Panc1 (cell line): Measurements from ENCODE around the gene MYRIP. TPM values are rescaled to one million over a fixed set of nuclear protein-coding genes. Genes with fewer than 3 reads are reported as not detected.

Experiments
- ATAC-seq: fragments of 200-7000 bp; cut with Tn5 transposase; 2 replicates; pipeline ENCODE4 v1.9.1; 2020; ENCODE audit warnings: mild to moderate bottlenecking, moderate library complexity
- BruUV-seq: library from RNA; stranded (reverse); fragments of 400-500 nt; replicated peaks from 2 replicates; lab custom pipeline; 2021; lab: Mats Ljungman, UMichigan
- CTCF ChIA-PET: fragments of 300-600 bp; sonication (Branson Sonifier 250); formaldehyde crosslinking; loops from one replicate; lab custom pipeline; 2022; ENCODE audit warnings: antibody characterized with exemption; lab: Charles Lee
- POLR2A ChIA-PET: fragments of 300-600 bp; sonication (Branson Sonifier 250); formaldehyde crosslinking; loops from one replicate; lab custom pipeline; 2022; ENCODE audit warnings: antibody characterized with exemption; lab: Charles Lee
- DNase-seq: peaks from one replicate; pipeline ENCODE4 v3.0.0-alpha.2; 2010; ENCODE audit warnings: low read depth, low spot score
- H3K27ac ChIP-seq: 2 replicates; pipeline ENCODE4 v1.5.1; 2011; ENCODE audit warnings: mild to moderate bottlenecking, low read length, inconsistent platforms
- H3K27me3 ChIP-seq: fragments of 200-500 bp; sonication (Bioruptor generic); 2 replicates; pipeline ENCODE4 v1.6.0; 2014; ENCODE audit warnings: low read length, inconsistent platforms; ENCODE audit not compliant: control insufficient read depth, insufficient read depth
- H3K36me3 ChIP-seq: fragments of 200-500 bp; sonication (Bioruptor generic); 2 replicates; pipeline ENCODE4 v1.5.1; 2014; ENCODE audit warnings: inconsistent platforms, mild to moderate bottlenecking, low read length, moderate library complexity; ENCODE audit not compliant: control insufficient read depth, insufficient read depth
- H3K4me1 ChIP-seq: 2 replicates; pipeline ENCODE4 v1.5.1; 2011; ENCODE audit warnings: inconsistent platforms, mild to moderate bottlenecking, low read length, moderate library complexity; ENCODE audit not compliant: control insufficient read depth, insufficient read depth
- H3K4me3 ChIP-seq, 2 experiments: 2 replicates each; pipeline ENCODE4 v1.5.1; 2011 to 2012; ENCODE audit warnings: low read depth in 2 of 2, low read length in 2 of 2, mild to moderate bottlenecking in 2 of 2, inconsistent platforms in 1 of 2, moderate library complexity in 1 of 2
- H3K9me3 ChIP-seq: fragments of 200-500 bp; sonication (Bioruptor generic); 2 replicates; pipeline ENCODE4 v1.5.1; 2014; ENCODE audit warnings: low read depth, mild to moderate bottlenecking, inconsistent platforms, low read length, moderate library complexity; ENCODE audit not compliant: control insufficient read depth, insufficient read depth
- POLR2AphosphoS5 ChIP-seq: IDR thresholded peaks from 2 replicates; pipeline ENCODE4 v1.6.1; 2012; ENCODE audit warnings: mild to moderate bottlenecking, low read depth, low read length, moderate library complexity
- SIN3A ChIP-seq: IDR thresholded peaks from 2 replicates; pipeline ENCODE4 v1.6.1; 2012; ENCODE audit warnings: low read depth, mild to moderate bottlenecking, low read length, moderate library complexity, borderline replicate concordance; ENCODE audit not compliant: insufficient read depth
- TCF7L2 ChIP-seq: IDR thresholded peaks from 2 replicates; pipeline ENCODE4 v1.6.1; 2011; ENCODE audit warnings: mild to moderate bottlenecking, low read depth, low read length, inconsistent platforms
- in situ Hi-C: cut with HindIII; loops from 2 replicates; pipeline ENCODE4 v1.10.0; 2016; ENCODE audit warnings: low sequenced_read_pairs, low pct_unique_long_range_greater_than_20kb
- intact Hi-C: fragments of 100-400 bp; cut with micrococcal nuclease; formaldehyde crosslinking; loops from one replicate; pipeline ENCODE4 v1.10.0; 2022; ENCODE audit not compliant: unreplicated experiment
- total RNA-seq: library from RNA; stranded (reverse); gene quantifications from one replicate; pipeline ENCODE4 v1.2.1, GENCODE V29; 2021; ENCODE audit not compliant: unreplicated experiment
- TF ChIP-seq, protein P1 (sequence below): fragments of 450-650 bp; IDR thresholded peaks from 2 replicates; pipeline ENCODE4 v1.5.1; 2017; ENCODE audit warnings: mild to moderate bottlenecking
- TF ChIP-seq, protein P2 (sequence below), 2 experiments: IDR thresholded peaks; 2 replicates each; pipeline ENCODE4 v1.6.1; 2011 to 2012; ENCODE audit warnings: low read depth in 2 of 2, control low read depth in 1 of 2, low read length in 1 of 2, mild to moderate bottlenecking in 1 of 2, moderate library complexity in 1 of 2; ENCODE audit not compliant: insufficient read depth in 1 of 2

Gene MYRIP
- total RNA-seq, 1 experiment from 2014 or later: 0.59 TPM

- POLR2A ChIA-PET: no interaction called here
- Histone ChIP-seq H3K27me3 (no peaks in the 10 kb centered on the region), H3K27ac (no peak overlapping the region), H3K4me1 (no peaks in the 10 kb centered on the region), H3K4me3 (no peak overlapping the region), H3K9me3 (no peaks in the 10 kb centered on the region), H3K36me3 (no peaks in the 10 kb centered on the region)
- in situ Hi-C loops: no loop called here
- CTCF ChIA-PET: interaction anchor here (0.6 kb wide), 1 partner anchor 22 kb away, joined by 3 read pairs; no protein-coding TSS in a partner anchor
- no TSS peak for BruUV-seq
- ATAC-seq: no peak
- TF ChIP-seq, protein P1, sequence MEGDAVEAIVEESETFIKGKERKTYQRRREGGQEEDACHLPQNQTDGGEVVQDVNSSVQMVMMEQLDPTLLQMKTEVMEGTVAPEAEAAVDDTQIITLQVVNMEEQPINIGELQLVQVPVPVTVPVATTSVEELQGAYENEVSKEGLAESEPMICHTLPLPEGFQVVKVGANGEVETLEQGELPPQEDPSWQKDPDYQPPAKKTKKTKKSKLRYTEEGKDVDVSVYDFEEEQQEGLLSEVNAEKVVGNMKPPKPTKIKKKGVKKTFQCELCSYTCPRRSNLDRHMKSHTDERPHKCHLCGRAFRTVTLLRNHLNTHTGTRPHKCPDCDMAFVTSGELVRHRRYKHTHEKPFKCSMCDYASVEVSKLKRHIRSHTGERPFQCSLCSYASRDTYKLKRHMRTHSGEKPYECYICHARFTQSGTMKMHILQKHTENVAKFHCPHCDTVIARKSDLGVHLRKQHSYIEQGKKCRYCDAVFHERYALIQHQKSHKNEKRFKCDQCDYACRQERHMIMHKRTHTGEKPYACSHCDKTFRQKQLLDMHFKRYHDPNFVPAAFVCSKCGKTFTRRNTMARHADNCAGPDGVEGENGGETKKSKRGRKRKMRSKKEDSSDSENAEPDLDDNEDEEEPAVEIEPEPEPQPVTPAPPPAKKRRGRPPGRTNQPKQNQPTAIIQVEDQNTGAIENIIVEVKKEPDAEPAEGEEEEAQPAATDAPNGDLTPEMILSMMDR: no peak
- TF ChIP-seq POLR2AphosphoS5 (no peak), SIN3A (no peak)
- TF ChIP-seq, protein P2, sequence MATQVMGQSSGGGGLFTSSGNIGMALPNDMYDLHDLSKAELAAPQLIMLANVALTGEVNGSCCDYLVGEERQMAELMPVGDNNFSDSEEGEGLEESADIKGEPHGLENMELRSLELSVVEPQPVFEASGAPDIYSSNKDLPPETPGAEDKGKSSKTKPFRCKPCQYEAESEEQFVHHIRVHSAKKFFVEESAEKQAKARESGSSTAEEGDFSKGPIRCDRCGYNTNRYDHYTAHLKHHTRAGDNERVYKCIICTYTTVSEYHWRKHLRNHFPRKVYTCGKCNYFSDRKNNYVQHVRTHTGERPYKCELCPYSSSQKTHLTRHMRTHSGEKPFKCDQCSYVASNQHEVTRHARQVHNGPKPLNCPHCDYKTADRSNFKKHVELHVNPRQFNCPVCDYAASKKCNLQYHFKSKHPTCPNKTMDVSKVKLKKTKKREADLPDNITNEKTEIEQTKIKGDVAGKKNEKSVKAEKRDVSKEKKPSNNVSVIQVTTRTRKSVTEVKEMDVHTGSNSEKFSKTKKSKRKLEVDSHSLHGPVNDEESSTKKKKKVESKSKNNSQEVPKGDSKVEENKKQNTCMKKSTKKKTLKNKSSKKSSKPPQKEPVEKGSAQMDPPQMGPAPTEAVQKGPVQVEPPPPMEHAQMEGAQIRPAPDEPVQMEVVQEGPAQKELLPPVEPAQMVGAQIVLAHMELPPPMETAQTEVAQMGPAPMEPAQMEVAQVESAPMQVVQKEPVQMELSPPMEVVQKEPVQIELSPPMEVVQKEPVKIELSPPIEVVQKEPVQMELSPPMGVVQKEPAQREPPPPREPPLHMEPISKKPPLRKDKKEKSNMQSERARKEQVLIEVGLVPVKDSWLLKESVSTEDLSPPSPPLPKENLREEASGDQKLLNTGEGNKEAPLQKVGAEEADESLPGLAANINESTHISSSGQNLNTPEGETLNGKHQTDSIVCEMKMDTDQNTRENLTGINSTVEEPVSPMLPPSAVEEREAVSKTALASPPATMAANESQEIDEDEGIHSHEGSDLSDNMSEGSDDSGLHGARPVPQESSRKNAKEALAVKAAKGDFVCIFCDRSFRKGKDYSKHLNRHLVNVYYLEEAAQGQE (IDR thresholded peaks at IDR 0.05; ENCODE audit: insufficient read depth in 1 of 2, low read depth in 2 of 2, low read length in 1 of 2): no peak
- intact Hi-C loops: no loop called here
- no peak for DNase-seq
These were observed 448.7 kb downstream of the MYRIP start for GRCh38 chr3:40258064-40258463.

DNA sequence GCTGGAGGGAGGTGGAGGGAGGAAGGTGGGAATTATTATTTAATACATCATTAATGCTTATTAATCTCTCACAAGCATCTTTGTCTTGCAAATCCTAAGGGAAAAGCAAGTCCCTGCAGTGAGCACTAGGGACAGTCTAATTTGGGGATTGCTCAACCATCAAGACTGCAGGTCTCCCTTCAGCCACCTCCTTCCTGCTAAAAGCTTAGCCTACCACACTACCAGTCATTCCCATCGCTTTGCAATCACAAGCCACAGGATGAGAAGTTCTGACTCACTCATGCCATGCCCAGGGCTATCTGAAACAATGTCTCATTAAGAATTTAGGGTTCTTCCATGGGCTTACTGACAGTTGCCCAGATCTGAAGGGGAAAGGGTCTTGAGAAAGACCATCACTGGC, 449.1 kb downstream of the MYRIP start:
- CTCF ChIA-PET: no interaction called here
- no peaks in the 10 kb centered on the region for H3K36me3 ChIP-seq
- DNase-seq (no peak), ATAC-seq (no peak)
- intact Hi-C loops: no loop called here
- no peaks in the 10 kb centered on the region for H3K9me3 ChIP-seq
- TF ChIP-seq, protein P1: no peak
- TF ChIP-seq TCF7L2: no peak
- TF ChIP-seq, protein P2 (IDR thresholded peaks at IDR 0.05; ENCODE audit: insufficient read depth in 1 of 2, low read depth in 2 of 2, low read length in 1 of 2): no peak
- no peak for TF ChIP-seq POLR2AphosphoS5
- TF ChIP-seq SIN3A: no peak
- no peak overlapping the region for H3K27ac ChIP-seq
- H3K4me1 ChIP-seq: no peaks in the 10 kb centered on the region
- no TSS peak for BruUV-seq
- POLR2A ChIA-PET: interaction anchor here (0.6 kb wide), 1 partner anchor 23 kb away, joined by 3 read pairs; no protein-coding TSS in a partner anchor
- no peak overlapping the region for H3K4me3 ChIP-seq
- H3K27me3 ChIP-seq: no peaks in the 10 kb centered on the region
- in situ Hi-C loops: no loop called here
